WERI-Rb-1 (cell line): ENCODE results near the gene MYOT.

ENCODE experiments used
- DNase-seq: peaks from one replicate; pipeline ENCODE4 v3.0.0-alpha.2; 2020
- H3K27ac ChIP-seq: fragments of 250-450 bp; sonication (Bioruptor Pico); 2 replicates; pipeline ENCODE4 v1.5.1; 2020; ENCODE audit warnings: mild to moderate bottlenecking, moderate library complexity
- H3K27me3 ChIP-seq: fragments of 250-450 bp; sonication (Bioruptor Pico); 2 replicates; pipeline ENCODE4 v1.5.1; 2021; ENCODE audit warnings: mild to moderate bottlenecking, low read depth, moderate library complexity; ENCODE audit not compliant: insufficient read depth, severe bottlenecking
- H3K36me3 ChIP-seq: fragments of 250-450 bp; sonication (Bioruptor Pico); 2 replicates; pipeline ENCODE4 v1.5.1; 2020; ENCODE audit warnings: mild to moderate bottlenecking, moderate library complexity
- H3K4me3 ChIP-seq: 2 replicates; pipeline ENCODE4 v1.5.1; 2011; ENCODE audit warnings: low read depth, mild to moderate bottlenecking, control low read depth, low read length
- H3K9me3 ChIP-seq: fragments of 250-450 bp; sonication (Bioruptor Pico); 2 replicates; pipeline ENCODE4 v1.5.1; 2021; ENCODE audit warnings: mild to moderate bottlenecking, moderate library complexity; ENCODE audit not compliant: severe bottlenecking
- CTCF ChIP-seq: IDR thresholded peaks from 2 replicates; pipeline ENCODE4 v1.5.1; 2011; ENCODE audit warnings: low read depth, mild to moderate bottlenecking, control low read depth, inconsistent platforms, low read length

Gene MYOT

GRCh38 chr5:137935190-137935589 lies 67.5 kb downstream of the MYOT start:
- H3K4me3 ChIP-seq: no peak overlapping the region
- no peak for DNase-seq
- H3K9me3 ChIP-seq: no peaks in the 10 kb centered on the region
- no peaks in the 10 kb centered on the region for H3K27me3 ChIP-seq
- no peak overlapping the region for H3K27ac ChIP-seq
- peaks cover 17% of the 10 kb centered on the region for H3K36me3 ChIP-seq
- TF ChIP-seq CTCF: no peak

- no peak for DNase-seq
- no peak overlapping the region for H3K4me3 ChIP-seq
- peaks cover 18% of the 10 kb centered on the region for H3K36me3 ChIP-seq
- H3K27ac ChIP-seq: no peak overlapping the region
- no peaks in the 10 kb centered on the region for H3K9me3 ChIP-seq
- no peaks in the 10 kb centered on the region for H3K27me3 ChIP-seq
- no peak for TF ChIP-seq CTCF
These were observed 68.0 kb downstream of the MYOT start for GRCh38 chr5:137935694-137936093.
